AG04450 (cell line): Measurements from ENCODE around the gene THOC2. TPM values are rescaled to one million over a fixed set of nuclear protein-coding genes. Genes with fewer than 3 reads are reported as not detected.
"Not testable (repeated sequence)": the region's sequence is repeated elsewhere in the genome, so short reads cannot be mapped to it uniquely, and the experiment has no call there.

ENCODE experiments used
- CTCF ChIA-PET: fragments of 300-600, 350-600 bp; formaldehyde crosslinking; extraction: SDS; loops from one replicate; lab custom pipeline; 2022; ENCODE audit warnings: antibody characterized with exemption, inconsistent platforms; lab: Charles Lee
- POLR2A ChIA-PET: fragments of 350-600 bp; formaldehyde crosslinking; extraction: SDS; loops from one replicate; lab custom pipeline; 2021; ENCODE audit warnings: antibody characterized with exemption, inconsistent platforms; lab: Yijun Ruan, JAX
- DNase-seq: peaks from one replicate; pipeline ENCODE4 v3.0.0-alpha.2; 2011; ENCODE audit warnings: low read depth, low spot score
- H3K27ac ChIP-seq: one replicate; pipeline ENCODE4 v1.5.1; 2012; ENCODE audit warnings: low read depth, low read length, control low read depth
- H3K27me3 ChIP-seq: one replicate; pipeline ENCODE4 v1.6.0; 2012; ENCODE audit warnings: low read length; ENCODE audit not compliant: control insufficient read depth, insufficient read depth
- H3K4me3 ChIP-seq: 2 replicates; pipeline ENCODE4 v1.5.1; 2011; ENCODE audit warnings: mild to moderate bottlenecking, low read depth, low read length, control low read depth
- H3K9me3 ChIP-seq: 2 replicates; pipeline ENCODE4 v1.5.1; 2012; ENCODE audit warnings: low read length; ENCODE audit not compliant: control insufficient read depth, insufficient read depth
- CTCF ChIP-seq: IDR thresholded peaks from 2 replicates; pipeline ENCODE4 v1.5.1; 2011; ENCODE audit warnings: low read depth, low read length, control low read depth, inconsistent platforms
- polyA plus RNA-seq: library from polyadenylated mRNA; depleted of rRNA; stranded (reverse); fragments of >200 nt; gene quantifications from 2 replicates; pipeline ENCODE4 v1.2.3, GENCODE V29; 2011

The THOC2 gene
- polyA plus RNA-seq, 1 experiment: 91.2 TPM

GRCh38 chrX:123580792-123581191, 152.1 kb downstream of the THOC2 start:
- POLR2A ChIA-PET: no interaction called here
- H3K9me3 ChIP-seq: no peaks in the 10 kb centered on the region
- TF ChIP-seq CTCF: no peak

DNA sequence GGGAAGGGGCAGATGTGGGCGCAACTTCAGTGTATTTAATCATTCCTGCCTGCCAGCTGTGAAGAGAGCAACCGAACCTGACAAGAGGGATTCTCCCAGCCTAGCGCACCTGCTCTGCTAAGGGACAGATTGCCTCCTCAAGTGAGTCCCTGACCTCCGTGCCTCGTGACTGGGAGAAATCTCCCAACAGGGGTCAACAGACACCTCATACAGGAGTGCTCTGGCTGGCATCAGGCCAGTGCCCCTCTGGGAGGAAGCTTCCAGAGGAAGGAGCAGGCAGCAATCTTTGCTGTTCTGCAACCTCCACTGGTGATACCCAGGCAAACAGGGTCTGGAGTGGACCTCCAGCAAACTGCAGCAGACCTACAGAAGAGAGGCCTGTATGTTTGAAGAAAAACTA, 158.8 kb downstream of the THOC2 start:
- POLR2A ChIA-PET, H3K27me3 ChIP-seq: not testable (repeated sequence)

More at GRCh38 chrX:123580792-123581191, 152.1 kb downstream of the THOC2 start:
- Histone ChIP-seq H3K4me3 (no peak overlapping the region), H3K27ac (no peak overlapping the region), H3K27me3 (no peaks in the 10 kb centered on the region)
- DNase-seq: no peak
- CTCF ChIA-PET: no interaction called here

DNA sequence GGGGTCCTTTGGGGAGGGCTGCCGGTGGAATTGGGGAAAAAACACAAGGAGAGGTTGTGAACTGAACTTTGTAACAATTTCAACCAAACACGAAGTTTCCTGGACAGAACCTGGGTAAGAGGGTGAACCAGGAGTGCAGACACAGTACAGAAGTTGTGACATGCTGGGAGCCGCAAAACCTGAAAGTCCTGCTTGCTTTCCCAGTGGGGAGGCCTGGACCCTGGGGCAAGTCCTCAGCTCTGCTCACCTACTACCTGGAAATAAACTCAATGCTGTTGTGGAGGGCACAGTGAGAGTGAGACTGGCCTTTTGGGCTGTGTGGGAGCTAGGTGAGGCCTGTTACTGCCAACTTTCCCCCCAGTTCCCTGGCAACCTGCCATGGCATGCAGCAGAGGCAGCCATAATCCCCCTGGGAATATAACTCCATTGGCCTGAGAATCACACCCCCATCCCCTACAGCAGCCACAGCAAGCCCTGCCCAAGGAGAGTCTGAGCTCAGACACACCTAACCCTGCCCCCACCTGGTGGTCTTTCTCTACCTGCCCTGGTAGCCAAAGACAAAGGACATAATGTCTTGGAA, 162.8 kb downstream of the THOC2 start:
- ChIA-PET POLR2A (no interaction called here), CTCF (no interaction called here)
- Histone ChIP-seq H3K4me3 (no peak overlapping the region), H3K27me3 (no peaks in the 10 kb centered on the region), H3K9me3 (no peaks in the 10 kb centered on the region), H3K27ac (no peak overlapping the region)
- TF ChIP-seq CTCF: no peak
- no peak for DNase-seq

More for the DNA sequence above, 158.8 kb downstream of the THOC2 start:
- H3K4me3 ChIP-seq, H3K27ac ChIP-seq, H3K9me3 ChIP-seq, CTCF ChIA-PET, DNase-seq: not testable (repeated sequence)

GRCh38 chrX:123563167-123563566, 169.7 kb downstream of the THOC2 start:
- no peak for TF ChIP-seq CTCF
- no peak overlapping the region for H3K27ac ChIP-seq
- DNase-seq: no peak
- no peaks in the 10 kb centered on the region; the same call in 1 of the 2 replicates for H3K9me3 ChIP-seq
- POLR2A ChIA-PET: no interaction called here
- H3K4me3 ChIP-seq: no peak overlapping the region
- CTCF ChIA-PET: no interaction called here
- H3K27me3 ChIP-seq: no peaks in the 10 kb centered on the region

DNA sequence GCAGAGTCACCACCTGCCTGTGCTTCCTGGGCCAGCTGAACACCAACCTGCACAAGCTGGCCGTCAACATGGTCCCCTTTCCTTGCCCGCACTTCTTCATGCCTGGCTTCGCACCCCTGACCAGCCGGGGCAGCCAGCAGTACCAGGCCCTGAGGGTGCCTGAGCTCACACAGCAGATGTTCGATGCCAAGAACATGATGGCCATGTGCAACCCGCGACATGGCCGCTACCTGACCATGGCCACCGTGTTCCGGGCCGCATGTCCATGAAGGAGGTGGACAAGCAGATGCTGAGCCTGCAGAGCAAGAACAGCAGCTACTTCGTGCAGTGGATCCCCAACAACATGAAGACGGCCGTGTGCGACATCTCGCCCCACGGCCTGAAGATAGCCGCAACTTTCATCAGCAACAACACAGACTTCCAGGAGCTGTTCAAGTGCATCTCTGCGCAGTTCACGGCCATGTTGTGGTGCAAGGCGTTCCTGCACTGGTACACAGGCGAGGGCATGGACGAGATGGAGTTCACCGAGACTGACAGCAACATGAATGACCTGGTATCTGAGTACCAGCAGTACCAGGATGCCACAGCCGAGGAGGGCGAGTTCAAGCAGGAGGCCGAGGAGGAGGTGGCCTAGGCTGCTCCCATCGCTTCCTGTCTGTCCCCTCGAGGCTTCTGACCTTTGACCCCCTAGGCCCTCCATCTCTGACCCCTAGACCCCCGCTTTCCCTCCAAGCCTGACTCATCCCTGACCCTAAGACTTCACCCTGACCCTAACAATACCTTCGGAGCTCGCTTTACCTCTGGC, 170.3 kb downstream of the THOC2 start:
- POLR2A ChIA-PET: no interaction called here
- no peak for TF ChIP-seq CTCF
- CTCF ChIA-PET: no interaction called here
- no peak overlapping the region for H3K27ac ChIP-seq
- no peak for DNase-seq
- no peaks in the 10 kb centered on the region for H3K27me3 ChIP-seq
- no peak overlapping the region for H3K4me3 ChIP-seq
- no peaks in the 10 kb centered on the region; the same call in 1 of the 2 replicates for H3K9me3 ChIP-seq
